ENCODE data around the gene KTN1. TPM values are rescaled to one million over a fixed set of nuclear protein-coding genes. Genes with fewer than 3 reads are reported as not detected.

The KTN1 gene, protein sequence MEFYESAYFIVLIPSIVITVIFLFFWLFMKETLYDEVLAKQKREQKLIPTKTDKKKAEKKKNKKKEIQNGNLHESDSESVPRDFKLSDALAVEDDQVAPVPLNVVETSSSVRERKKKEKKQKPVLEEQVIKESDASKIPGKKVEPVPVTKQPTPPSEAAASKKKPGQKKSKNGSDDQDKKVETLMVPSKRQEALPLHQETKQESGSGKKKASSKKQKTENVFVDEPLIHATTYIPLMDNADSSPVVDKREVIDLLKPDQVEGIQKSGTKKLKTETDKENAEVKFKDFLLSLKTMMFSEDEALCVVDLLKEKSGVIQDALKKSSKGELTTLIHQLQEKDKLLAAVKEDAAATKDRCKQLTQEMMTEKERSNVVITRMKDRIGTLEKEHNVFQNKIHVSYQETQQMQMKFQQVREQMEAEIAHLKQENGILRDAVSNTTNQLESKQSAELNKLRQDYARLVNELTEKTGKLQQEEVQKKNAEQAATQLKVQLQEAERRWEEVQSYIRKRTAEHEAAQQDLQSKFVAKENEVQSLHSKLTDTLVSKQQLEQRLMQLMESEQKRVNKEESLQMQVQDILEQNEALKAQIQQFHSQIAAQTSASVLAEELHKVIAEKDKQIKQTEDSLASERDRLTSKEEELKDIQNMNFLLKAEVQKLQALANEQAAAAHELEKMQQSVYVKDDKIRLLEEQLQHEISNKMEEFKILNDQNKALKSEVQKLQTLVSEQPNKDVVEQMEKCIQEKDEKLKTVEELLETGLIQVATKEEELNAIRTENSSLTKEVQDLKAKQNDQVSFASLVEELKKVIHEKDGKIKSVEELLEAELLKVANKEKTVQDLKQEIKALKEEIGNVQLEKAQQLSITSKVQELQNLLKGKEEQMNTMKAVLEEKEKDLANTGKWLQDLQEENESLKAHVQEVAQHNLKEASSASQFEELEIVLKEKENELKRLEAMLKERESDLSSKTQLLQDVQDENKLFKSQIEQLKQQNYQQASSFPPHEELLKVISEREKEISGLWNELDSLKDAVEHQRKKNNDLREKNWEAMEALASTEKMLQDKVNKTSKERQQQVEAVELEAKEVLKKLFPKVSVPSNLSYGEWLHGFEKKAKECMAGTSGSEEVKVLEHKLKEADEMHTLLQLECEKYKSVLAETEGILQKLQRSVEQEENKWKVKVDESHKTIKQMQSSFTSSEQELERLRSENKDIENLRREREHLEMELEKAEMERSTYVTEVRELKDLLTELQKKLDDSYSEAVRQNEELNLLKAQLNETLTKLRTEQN (N-terminal part only)
- 56.9 and 153 TPM in 2 replicates for total RNA-seq (2014; rRNA removed; shearing (Covaris generic); ENCODE audit: low replicate concordance)

DNA sequence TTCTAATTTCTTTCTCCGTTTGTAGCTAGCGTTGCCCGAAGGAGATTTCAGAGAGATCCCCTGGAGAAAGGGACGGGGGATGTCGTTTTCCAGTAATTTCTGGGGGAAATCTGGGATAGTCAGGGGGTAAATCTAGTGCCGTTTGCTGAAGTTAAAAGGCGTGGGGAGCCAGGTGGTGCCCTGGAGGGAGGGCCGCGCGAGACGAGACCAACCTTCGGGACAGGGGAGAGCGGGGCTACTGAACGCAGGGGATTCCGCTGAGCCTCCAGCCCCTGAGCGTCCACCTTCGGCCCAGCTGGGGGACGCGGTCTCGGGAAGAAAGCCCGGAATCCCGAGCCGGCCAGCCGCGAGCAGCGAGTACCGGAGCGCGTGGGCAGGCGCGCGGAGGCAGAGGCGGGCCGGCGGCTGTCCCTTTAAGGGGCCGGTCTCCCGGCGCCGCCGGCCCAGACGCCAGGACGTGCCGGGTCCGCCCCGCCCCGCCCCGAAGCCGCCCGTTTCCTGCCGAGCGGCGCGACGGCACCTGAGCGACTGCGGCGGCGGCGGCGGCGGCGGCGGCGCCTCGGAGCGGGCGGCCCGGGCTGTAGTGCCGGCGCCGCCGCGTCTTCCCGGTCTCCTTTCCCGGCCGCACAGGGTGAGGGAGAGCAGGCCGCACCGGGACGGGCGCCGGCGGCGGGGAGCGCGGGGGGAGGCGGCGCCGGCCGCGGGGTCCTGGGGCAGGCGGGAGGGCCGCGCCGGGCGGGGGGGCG, at the start of gene KTN1:
TSS of gene KTN1 (plus strand) at position 484 of the 746 bp plus-strand sequence. CDS start 31,842 bp downstream, outside the sequence.
- DNase-seq = peak; percentile 81
- Histone ChIP-seq H3K9me3 (no peaks in the 10 kb centered on the region), H3K4me3 (peak within 1 kb of the TSS; percentile 75), H3K27me3 (no peaks in the 10 kb centered on the region), H3K36me3 (no peaks in the 10 kb centered on the region)

DNA sequence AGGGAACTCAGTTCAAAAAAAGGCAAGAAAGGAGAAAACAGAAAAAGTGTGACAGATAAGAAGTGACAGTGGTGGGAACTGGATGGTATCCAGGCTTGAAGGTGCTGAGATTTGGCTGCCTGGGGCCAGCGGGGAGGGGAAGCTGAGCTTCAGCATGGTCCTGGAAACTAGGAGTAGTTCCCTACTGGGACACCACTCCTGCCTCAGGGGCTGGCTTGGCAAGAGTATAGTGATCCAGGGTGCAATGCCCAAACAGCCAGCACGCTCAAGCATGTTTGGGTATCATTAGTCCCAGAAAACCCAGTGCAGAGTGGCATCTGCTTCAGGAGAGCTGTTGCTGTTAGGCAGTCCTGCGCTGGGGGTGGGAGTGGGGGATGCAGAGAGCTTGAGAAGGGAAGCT, 49.5 kb upstream of the KTN1 start:
- no peak overlapping the region for H3K4me3 ChIP-seq
- H3K36me3 ChIP-seq = no peaks in the 10 kb centered on the region
- no peaks in the 10 kb centered on the region for H3K27me3 ChIP-seq
- H3K9me3 ChIP-seq = no peaks in the 10 kb centered on the region
- no peak for DNase-seq

DNA sequence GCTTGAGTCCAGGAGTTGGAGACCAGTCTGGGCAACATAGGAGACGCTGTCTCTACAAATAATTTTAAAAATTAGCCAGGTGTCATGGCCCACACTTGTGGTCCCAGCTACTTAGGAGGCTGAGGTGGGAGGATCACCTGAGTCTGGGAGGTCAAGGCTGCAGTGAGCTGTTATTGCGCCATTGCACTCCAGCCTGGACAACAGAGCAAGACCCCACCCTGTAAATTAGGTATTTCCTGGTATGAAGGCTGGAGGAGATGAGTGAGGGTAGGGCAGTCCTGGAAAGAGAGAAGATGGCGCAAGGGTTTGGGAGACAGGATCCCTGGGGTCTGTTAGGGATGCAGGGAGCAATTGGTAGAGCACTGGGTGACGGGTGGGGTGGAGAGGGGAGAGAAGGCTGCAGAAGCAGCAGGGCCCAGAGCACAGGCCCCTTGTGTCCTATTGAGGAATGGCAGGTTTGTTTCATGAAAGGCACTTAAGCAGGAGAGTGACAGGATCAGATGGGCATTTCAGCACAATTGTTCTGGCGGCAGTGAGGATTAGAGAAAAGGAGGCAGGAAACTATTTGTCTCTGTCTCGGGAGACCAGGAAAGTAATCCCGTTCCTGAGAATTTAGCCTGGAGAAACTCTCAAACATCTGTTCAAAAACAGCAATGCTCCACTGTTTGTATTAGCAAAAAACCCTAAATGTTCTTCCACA, 47.2 kb upstream of the KTN1 start:
- no peaks in the 10 kb centered on the region for H3K27me3 ChIP-seq
- DNase-seq = no peak

DNA sequence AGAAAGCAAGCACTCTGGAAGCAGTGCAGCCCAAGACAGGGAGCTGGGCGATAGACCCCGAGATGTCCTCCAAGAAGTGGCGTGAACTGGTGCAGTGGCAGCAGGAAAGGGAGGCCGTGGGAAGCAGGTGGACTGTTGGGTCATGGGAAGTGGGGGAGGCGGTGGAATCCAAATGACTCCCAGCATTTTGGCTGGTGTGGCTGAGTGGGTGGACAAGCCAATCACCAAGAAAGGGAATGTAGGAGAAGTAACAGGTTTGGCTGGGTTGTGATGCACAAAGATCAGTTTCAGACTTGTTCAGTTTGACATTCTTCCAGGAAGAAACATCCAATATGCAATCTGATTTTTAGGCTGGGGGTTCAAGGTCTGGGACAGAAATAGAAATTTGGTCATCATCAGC, 46.0 kb upstream of the KTN1 start:
- Histone ChIP-seq H3K9me3 (no peaks in the 10 kb centered on the region), H3K27me3 (no peaks in the 10 kb centered on the region), H3K36me3 (no peaks in the 10 kb centered on the region), H3K4me3 (no peak overlapping the region)
- no peak for DNase-seq

More for the DNA sequence above, 47.2 kb upstream of the KTN1 start:
- H3K4me3 ChIP-seq = no peak overlapping the region
- no peaks in the 10 kb centered on the region for H3K9me3 ChIP-seq
- no peaks in the 10 kb centered on the region for H3K36me3 ChIP-seq

DNA sequence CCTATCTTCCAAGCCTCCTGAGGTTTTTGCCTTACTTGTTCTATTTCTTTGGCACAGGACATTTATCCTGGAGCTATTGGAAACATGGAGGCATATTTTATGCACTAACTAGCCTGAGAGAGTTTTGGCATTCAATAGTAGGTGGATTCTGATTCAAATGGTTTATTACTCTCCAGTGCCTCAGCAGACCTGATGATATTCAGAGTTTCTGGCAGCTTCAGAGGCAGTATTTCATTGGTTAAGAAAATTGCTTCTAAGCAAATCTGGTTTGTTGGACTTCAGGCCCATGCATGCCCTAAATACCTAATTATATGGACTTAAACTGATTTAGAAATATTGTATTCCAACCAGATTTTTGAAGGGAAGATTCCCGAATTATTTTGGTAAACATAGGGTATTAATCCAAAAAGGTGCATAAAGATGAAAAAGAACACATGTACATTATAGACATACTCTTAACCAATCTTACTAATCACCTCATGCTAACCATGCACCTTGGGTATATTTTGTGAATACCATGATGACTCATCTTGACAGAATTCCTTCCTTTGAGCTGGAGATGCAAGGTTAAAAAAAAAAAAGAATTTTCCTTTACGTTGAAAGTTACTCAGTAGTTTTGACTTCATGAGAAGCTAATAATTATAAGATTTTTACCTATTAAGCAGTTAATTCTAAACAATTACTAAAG, 44.3 kb upstream of the KTN1 start:
- Histone ChIP-seq H3K36me3 (no peaks in the 10 kb centered on the region), H3K4me3 (no peak overlapping the region), H3K27me3 (no peaks in the 10 kb centered on the region), H3K9me3 (no peaks in the 10 kb centered on the region)
- DNase-seq = no peak

DNA sequence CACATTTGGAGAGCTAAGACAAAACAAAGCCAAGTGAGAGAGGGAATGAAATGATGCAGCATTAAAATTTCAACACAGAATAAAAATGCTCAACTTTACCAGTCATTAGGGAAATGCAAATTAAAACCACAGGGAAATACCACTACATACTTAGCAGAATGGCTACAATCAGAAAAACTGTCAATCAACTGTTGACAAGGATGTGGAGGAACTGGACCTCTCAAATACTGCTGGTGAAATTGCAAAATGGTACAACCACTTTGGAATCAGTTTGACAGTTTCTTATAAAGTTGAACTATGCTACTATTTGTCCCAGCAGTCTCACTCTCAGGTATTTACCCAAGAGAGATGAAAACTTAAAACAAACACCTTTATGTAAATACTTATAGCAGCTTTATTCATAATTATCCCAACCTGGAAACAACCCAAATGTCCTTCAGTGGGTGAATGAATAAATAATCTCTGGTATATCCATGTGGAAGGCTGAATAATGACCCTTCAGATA, 43.8 kb upstream of the KTN1 start:
- Histone ChIP-seq H3K27me3 (no peaks in the 10 kb centered on the region), H3K9me3 (no peaks in the 10 kb centered on the region), H3K4me3 (no peak overlapping the region), H3K36me3 (no peaks in the 10 kb centered on the region)
- no peak for DNase-seq

DNA sequence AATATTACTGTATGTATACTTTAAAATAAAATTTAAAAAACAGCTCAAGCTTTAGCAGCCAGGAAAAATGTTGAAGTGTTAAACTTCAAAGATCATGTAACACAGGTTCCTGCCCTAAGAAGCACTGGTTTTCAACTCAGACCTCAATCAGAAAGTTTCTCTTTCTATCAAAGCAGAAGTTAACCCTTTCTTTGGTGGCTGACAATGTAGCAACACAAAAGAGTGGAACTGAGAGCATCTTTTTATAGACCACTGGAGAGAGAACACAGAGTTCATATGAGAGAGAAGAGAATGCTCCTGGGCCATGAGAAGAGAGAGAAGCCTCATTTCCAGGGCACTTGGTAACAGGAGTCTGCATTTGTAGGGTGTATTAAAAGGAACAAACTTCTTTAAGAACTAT, 42.2 kb upstream of the KTN1 start:
- no peak for DNase-seq
- no peaks in the 10 kb centered on the region for H3K36me3 ChIP-seq
- no peaks in the 10 kb centered on the region for H3K27me3 ChIP-seq
- H3K9me3 ChIP-seq = no peaks in the 10 kb centered on the region
- no peak overlapping the region for H3K4me3 ChIP-seq

DNA sequence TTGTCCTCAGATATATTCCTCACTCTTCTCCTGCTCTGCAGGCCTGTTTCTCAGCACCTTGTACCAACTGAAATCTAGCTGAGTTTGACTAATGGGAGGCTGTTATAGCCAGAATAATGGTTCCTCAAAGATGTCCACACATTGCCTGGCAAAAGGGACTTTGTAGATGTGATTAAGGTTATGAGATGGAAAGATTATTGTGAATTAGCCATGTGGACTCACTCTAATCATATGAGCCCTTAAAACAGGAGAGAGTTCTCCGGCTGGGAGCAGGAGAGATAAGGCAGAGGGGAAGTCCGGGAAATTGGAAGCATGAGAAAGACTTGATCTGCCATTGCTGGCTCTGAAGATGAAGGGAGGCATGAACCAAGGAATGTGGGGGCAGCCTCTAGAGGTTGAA, 40.0 kb upstream of the KTN1 start:
- DNase-seq = no peak
- Histone ChIP-seq H3K36me3 (no peaks in the 10 kb centered on the region), H3K9me3 (no peaks in the 10 kb centered on the region)

DNA sequence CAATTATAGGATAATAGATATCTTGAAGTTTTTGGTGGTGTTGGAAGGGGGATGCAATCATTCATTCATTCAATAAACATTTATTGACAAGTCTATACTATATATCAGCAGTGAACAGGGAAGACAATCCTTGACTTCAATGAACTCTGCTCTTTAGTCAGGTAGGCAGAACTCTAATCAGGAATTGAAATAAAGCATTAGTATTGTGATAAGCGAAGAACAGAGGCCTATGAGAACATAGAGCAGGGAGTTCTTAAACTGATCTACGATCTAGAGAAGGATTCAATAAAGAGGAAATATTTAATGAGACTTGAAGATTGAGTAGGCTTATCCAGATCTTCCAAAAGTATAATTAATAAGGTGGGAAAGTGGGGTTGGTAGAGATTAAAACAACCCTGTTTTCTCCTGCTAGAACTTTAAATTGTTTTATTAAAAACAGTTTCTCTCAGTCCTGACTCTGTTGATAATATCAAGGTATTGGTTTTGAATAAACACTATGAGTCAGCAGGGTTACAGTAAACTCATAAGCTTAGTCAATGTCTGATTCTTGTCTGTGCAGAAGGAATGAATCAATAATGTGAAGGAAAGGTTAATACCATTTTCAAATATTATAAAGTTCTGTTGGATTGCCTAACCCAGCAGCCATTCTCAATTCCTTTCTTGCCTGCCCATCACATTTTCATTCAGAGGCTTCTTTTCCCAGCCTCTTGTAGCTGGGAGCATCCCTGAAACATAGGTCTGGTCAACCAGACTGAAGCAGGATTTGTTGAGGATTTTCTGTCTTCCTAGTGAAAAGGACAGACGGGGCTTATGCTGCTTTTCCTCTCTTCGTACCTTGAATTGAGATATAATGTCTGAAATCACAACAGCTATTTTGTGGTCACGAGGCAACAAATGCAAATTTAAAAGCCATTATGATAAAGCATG, 38.9 kb upstream of the KTN1 start:
- H3K9me3 ChIP-seq = no peaks in the 10 kb centered on the region
- H3K4me3 ChIP-seq = no peak overlapping the region
- no peaks in the 10 kb centered on the region for H3K36me3 ChIP-seq
- no peak for DNase-seq
- H3K27me3 ChIP-seq = no peaks in the 10 kb centered on the region

More for the DNA sequence above, 40.0 kb upstream of the KTN1 start:
- H3K4me3 ChIP-seq = no peak overlapping the region
- no peaks in the 10 kb centered on the region for H3K27me3 ChIP-seq

DNA sequence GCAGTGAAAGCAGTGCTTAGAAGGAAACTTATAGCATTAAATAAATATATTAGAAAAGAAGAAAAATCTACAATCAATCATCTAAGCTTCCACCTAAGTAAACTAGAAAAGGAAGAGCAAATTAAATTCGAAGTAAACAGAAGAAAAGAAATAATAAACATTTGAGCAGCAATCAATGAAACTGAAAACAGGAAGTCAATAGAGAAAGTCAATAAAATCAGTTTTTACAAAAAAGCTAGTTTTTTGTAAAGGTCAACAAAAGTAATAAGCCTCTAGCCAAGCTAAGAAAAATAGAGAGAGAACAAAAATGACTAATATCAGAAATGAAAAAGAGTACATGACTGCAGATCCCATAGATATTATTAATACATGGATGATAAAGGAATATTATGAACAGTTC, 34.2 kb upstream of the KTN1 start:
- Histone ChIP-seq H3K4me3 (no peak overlapping the region), H3K9me3 (no peaks in the 10 kb centered on the region), H3K36me3 (no peaks in the 10 kb centered on the region), H3K27me3 (no peaks in the 10 kb centered on the region)
- no peak for DNase-seq

DNA sequence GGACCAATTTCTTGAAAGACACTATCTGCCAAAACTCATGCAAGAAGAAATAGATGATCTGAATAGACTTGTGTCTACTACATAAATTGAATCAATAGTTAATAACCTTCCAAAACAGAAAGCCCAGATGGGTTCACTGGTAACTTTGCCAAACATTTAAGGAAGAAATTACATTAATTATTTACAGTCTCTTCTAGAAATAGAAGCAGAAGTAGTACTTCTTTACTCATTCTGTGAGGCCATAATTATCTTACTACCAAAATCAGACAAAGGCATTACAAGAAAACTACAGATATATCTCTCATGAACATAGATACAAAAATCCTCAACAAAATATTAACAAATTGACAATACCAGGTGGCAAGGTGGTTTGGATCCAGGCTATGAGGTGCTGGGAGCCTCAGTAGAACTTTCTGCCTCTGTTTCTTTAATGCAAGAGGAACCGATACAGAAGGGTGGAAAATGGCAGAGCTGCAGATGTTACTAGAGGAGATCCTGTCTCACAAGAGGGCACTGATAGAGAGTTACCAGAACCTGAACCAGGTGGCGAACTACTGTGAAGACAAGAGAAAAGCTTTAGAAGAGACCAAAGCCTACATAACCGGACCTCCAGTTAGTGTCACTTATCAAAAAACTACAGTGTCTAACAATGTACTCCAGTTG, 33.7 kb upstream of the KTN1 start:
- H3K4me3 ChIP-seq = no peak overlapping the region
- H3K27me3 ChIP-seq = no peaks in the 10 kb centered on the region
- H3K9me3 ChIP-seq = no peaks in the 10 kb centered on the region
- no peaks in the 10 kb centered on the region for H3K36me3 ChIP-seq
- DNase-seq = no peak

DNA sequence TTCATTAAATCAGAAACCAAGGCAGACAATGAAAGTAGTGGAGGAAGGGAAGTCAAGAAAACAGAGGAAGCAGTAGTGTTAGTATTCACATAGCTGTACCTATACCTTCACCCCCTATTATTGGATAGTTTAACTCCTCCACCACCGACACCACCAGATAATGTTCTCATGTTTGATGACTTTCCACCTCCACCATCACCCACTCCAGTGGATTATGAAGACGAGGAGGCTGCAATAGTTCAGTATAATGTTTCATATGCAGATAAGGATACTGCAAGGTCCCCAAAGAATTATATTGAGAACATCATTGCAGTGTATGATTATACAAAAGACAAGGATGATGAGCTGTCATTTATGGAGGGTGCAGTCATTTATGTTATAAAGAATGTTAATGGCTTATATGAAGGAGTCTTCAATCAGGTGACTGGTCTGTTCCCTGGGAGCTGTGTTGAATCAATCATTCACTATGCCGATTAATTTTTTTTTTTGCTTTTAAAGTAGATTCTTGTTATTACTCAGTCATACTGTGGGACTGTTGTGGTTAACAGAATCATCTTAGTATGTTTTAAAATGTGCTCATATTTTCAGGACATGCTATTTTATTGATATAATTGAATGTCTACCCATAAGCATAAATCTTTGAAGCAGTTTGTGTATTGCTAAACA, 32.2 kb upstream of the KTN1 start:
- Histone ChIP-seq H3K4me3 (no peak overlapping the region), H3K36me3 (no peaks in the 10 kb centered on the region), H3K27me3 (no peaks in the 10 kb centered on the region), H3K9me3 (no peaks in the 10 kb centered on the region)
- no peak for DNase-seq

DNA sequence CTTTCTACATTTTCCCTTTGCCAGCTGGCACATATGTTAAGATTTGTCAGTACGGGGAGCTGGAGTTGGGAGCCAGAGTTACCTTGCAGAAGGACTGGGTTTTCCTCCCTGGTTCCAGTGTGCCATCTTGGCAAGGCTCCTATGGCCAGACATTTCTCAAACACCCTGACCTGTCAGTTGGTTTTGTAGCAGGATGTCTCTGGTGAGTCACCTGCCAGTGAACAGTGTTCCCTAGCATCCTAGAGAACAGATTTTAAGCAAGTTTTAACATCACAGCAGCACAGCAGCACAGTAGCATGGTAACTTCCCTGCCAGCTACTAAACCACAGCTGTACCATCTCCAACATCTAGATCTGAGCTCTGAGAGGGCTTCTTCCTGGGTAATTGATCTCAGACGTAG, 26.2 kb upstream of the KTN1 start:
- H3K36me3 ChIP-seq = no peaks in the 10 kb centered on the region
- no peak for DNase-seq
- H3K27me3 ChIP-seq = no peaks in the 10 kb centered on the region
- H3K4me3 ChIP-seq = no peak overlapping the region
- no peaks in the 10 kb centered on the region for H3K9me3 ChIP-seq
